ENCODE measurements around the gene DCT.

Gene DCT

GRCh38 chr13:94444826-94445225, 34.7 kb downstream of the DCT start:
- DNase-seq: no peak

- DNase-seq: peak; percentile 21
These were observed 43.8 kb downstream of the DCT start for GRCh38 chr13:94435604-94436226.

GRCh38 chr13:94433055-94433961, 46.2 kb downstream of the DCT start:
- no peak for DNase-seq

- no peak for DNase-seq
These were observed 47.5 kb downstream of the DCT start for GRCh38 chr13:94431987-94432386.

GRCh38 chr13:94431574-94431973, 47.9 kb downstream of the DCT start:
- no peak for DNase-seq

- DNase-seq: no peak
These were observed 52.0 kb downstream of the DCT start for GRCh38 chr13:94427313-94427953.

- DNase-seq: no peak
These were observed 59.6 kb downstream of the DCT start for GRCh38 chr13:94419925-94420305.

- DNase-seq: no peak
These were observed 60.1 kb downstream of the DCT start for GRCh38 chr13:94419304-94419924.

- DNase-seq: no peak
These were observed 62.2 kb downstream of the DCT start for GRCh38 chr13:94417294-94417693.

- DNase-seq: no peak
These were observed 62.9 kb downstream of the DCT start for GRCh38 chr13:94416454-94417080.

- DNase-seq: no peak
These were observed 63.8 kb downstream of the DCT start for GRCh38 chr13:94415500-94416237.

GRCh38 chr13:94414708-94415107, 64.8 kb downstream of the DCT start:
- no peak for DNase-seq

- no peak for DNase-seq
These were observed 65.3 kb downstream of the DCT start for GRCh38 chr13:94414141-94414540.

- DNase-seq: no peak
These were observed 65.9 kb downstream of the DCT start for GRCh38 chr13:94413598-94413944.

GRCh38 chr13:94412870-94413597, 66.4 kb downstream of the DCT start:
- no peak for DNase-seq

- no peak for DNase-seq
These were observed 67.7 kb downstream of the DCT start for GRCh38 chr13:94411747-94412146.

- no peak for DNase-seq
These were observed 71.0 kb downstream of the DCT start for GRCh38 chr13:94408314-94409036.

GRCh38 chr13:94400874-94401273, 78.6 kb downstream of the DCT start:
- DNase-seq: no peak

GRCh38 chr13:94399812-94400211, 79.7 kb downstream of the DCT start:
- DNase-seq: no peak

GRCh38 chr13:94395860-94396259, 83.6 kb downstream of the DCT start:
- DNase-seq: no peak

- DNase-seq: no peak
These were observed 84.8 kb downstream of the DCT start for GRCh38 chr13:94394723-94395122.
